ENCODE data around the gene MAGED4B.
"Not testable (repeated sequence)": the region's sequence is repeated elsewhere in the genome, so short reads cannot be mapped to it uniquely, and the experiment has no call there.

The MAGED4B gene

DNA sequence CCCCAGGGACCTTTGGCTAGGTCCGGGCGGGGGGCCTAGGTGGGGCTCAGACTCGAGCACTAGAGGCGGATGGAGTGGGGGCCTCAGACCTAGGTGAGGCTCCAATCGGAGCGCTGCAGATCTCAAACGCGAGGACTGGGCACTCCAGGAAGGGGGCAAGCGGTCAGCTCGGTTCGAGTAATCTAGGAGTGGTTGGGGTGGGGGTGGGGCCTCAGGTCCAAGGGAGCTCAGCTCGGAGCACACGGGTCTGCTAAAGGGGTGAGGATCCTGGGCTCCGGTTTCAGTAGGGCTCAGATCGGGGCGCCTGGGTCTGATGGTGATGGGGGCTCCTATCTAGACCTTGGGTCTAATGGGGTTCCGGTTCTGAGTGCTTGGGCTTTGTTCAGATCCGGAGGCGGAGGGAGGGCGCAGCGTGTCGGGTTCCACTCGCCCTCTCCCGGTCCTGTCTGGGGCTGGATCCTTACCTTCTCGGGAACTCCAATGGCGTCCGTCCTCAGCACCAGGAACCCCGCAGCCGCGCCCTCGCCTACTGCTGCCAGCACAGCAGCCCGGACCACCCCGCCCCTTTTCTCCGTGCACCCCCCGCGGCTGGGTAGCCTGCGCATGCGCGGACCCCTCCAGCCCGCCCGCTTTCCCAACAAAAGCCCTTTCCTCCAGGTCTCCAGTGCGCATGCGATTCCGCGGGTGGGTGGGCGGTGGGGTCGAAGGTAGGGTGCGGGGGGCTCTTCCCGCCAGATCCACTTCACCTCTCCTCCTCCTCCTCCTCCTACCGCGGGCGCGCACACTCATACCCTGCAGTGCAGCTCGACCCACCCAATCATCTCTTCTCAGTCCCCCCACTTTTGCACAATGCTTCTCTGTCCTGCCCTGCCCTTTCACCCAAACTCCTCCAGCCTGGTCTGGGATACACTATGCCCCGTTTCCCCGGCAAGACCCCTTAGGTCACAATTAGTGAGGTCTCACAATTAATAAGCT, at the start of gene MAGED4B:
TSS of gene MAGED4B (minus strand) at position 518 of the 975 bp plus-strand sequence. CDS start 1,011 bp downstream, outside the sequence.
- not testable (repeated sequence) for H3K27ac ChIP-seq

DNA sequence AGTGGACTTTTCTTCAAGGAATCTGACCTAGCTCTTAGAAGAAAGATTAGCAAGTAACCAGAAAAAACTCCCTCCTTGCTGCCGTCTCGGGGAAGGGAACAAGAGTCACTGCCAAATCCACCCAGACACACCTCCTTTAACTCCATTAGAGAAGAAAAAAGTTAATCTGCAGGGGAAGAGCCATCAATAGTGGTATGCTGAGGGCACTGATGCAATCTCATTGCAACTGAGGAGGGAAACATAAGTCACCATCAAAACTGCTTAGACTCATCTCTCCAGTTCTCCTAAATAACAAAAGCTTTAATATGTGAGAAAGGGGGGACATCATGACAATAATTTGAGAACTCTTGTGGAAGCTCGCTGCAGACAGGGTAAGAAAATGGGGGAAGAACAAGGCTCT, 49.3 kb upstream of the MAGED4B start:
- TF ChIP-seq CTCF (conservative IDR thresholded peaks at IDR 0.05): no peak
- no peak overlapping the region for H3K27ac ChIP-seq

- H3K27ac ChIP-seq: no peak overlapping the region
- TF ChIP-seq CTCF (conservative IDR thresholded peaks at IDR 0.05): no peak
Measured at GRCh38 chrX:52082578-52082977, 13.6 kb upstream of the MAGED4B start.

DNA sequence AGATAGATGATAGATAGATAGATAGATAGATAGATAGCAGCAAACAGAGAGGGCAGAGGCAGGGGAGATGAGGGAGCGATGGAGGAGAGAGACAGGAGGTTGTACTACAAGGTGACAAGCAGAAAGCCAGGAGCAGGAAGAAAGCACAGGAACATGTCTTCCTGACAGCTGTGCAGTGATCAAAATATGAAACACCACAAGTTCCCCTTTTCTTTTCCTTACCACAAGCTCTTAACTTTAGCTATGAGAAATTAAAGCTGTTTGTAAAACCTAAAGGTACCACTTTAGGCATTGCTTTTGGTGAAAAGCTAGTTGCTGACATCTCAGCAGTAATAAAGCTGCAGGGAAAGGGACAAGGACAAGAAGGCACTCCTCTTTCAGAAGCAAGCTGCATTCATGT, 9.1 kb upstream of the MAGED4B start:
- H3K27ac ChIP-seq: no peak overlapping the region
- no peak for TF ChIP-seq CTCF (conservative IDR thresholded peaks at IDR 0.05)

GRCh38 chrX:52042288-52042687, 26.7 kb downstream of the MAGED4B start:
- H3K27ac ChIP-seq: not testable (repeated sequence)

DNA sequence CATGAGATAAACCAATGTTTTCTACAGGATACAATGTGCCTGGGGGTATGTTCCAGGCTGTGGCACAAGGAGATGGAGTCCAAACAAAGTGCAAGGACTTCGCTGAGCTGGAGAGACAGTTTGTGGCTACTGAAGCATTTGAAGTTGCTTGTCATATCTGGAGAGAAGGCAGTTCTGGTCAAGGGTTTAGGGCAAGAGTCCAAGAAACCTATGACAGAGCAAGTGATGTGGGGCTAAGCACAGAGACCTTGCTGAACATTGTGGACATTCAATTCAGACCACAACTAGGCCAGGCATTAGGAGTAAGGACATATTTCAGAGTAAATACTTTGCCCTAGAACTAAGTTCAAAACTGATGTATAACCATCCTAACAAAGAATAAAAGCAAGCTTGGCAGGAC, 34.8 kb downstream of the MAGED4B start:
- TF ChIP-seq CTCF (conservative IDR thresholded peaks at IDR 0.05): no peak

GRCh38 chrX:52031371-52031770, 37.6 kb downstream of the MAGED4B start:
- TF ChIP-seq CTCF (conservative IDR thresholded peaks at IDR 0.05): no peak
- H3K27ac ChIP-seq: no peak overlapping the region

More for the DNA sequence above, 34.8 kb downstream of the MAGED4B start:
- no peak overlapping the region for H3K27ac ChIP-seq

DNA sequence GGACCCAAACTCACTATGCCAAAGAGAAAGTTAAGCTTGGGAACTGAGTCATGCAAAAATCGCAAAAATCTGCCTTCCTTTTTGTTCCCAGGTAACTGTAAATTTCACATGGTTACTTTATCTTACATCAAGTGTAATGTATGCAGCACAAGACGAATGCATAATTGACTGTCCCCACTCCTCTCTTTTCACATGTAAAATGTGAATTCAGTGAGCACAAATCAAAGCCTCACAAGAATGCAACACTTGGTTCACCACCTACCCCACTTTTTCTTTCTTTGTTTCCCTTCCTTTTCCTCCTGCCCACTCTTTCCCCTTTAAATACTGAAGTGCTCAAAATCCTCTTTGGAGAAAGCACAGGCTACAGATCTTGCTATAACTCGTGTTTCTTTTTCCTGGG, 53.2 kb downstream of the MAGED4B start:
- TF ChIP-seq CTCF (conservative IDR thresholded peaks at IDR 0.05): no peak
- no peak overlapping the region for H3K27ac ChIP-seq

All from VCaP (cell line).